NOMO-1 treated with DMSO at 0.1 percent for 48 hours (cell line): ENCODE results near the gene BCDIN3D.
A peak's percentile ranks its signal among the peaks of the same experiment; 100 is the strongest.
"Not testable (repeated sequence)": the region's sequence is repeated elsewhere in the genome, so short reads cannot be mapped to it uniquely, and the experiment has no call there.

Experiments
- DNase-seq: peaks from one replicate; lab custom pipeline; 2025; ENCODE audit not compliant: unreplicated experiment; lab: John Stamatoyannopoulos, UW

Gene BCDIN3D

GRCh38 chr12:49877066-49877465, 34.2 kb upstream of the BCDIN3D start:
- no peak for DNase-seq

- DNase-seq, result no peak
Measured at GRCh38 chr12:49876070-49876469, 33.2 kb upstream of the BCDIN3D start.

- DNase-seq, result no peak
Measured at GRCh38 chr12:49875115-49875720, 32.3 kb upstream of the BCDIN3D start.

GRCh38 chr12:49874142-49874897, 31.4 kb upstream of the BCDIN3D start:
- DNase-seq, result no peak

GRCh38 chr12:49873361-49873934, 30.5 kb upstream of the BCDIN3D start:
- no peak for DNase-seq

- no peak for DNase-seq
Measured at GRCh38 chr12:49872781-49873181, 29.9 kb upstream of the BCDIN3D start.

- no peak for DNase-seq
Measured at GRCh38 chr12:49872381-49872780, 29.5 kb upstream of the BCDIN3D start.

- not testable (repeated sequence) for DNase-seq
Measured at GRCh38 chr12:49871811-49872251, 28.9 kb upstream of the BCDIN3D start.

GRCh38 chr12:49871263-49871561, 28.3 kb upstream of the BCDIN3D start:
- no peak for DNase-seq

GRCh38 chr12:49870501-49871262, 27.8 kb upstream of the BCDIN3D start:
- no peak for DNase-seq

- DNase-seq, result no peak
Measured at GRCh38 chr12:49869816-49870500, 27.1 kb upstream of the BCDIN3D start.

GRCh38 chr12:49868952-49869815, 26.3 kb upstream of the BCDIN3D start:
- DNase-seq, result no peak

GRCh38 chr12:49868449-49868848, 25.5 kb upstream of the BCDIN3D start:
- DNase-seq, result no peak

GRCh38 chr12:49867570-49868341, 24.9 kb upstream of the BCDIN3D start:
- DNase-seq, result no peak

GRCh38 chr12:49866859-49867569, 24.1 kb upstream of the BCDIN3D start:
- DNase-seq, result peak; percentile 43

- no peak for DNase-seq
Measured at GRCh38 chr12:49865782-49866135, 22.9 kb upstream of the BCDIN3D start.

GRCh38 chr12:49865109-49865781, 22.3 kb upstream of the BCDIN3D start:
- DNase-seq, result no peak

GRCh38 chr12:49864798-49865090, 21.8 kb upstream of the BCDIN3D start:
- DNase-seq, result no peak
